GM21786 (cell line): ENCODE data around the gene SMC1B.
"Not testable (repeated sequence)": the region's sequence is repeated elsewhere in the genome, so short reads cannot be mapped to it uniquely, and the experiment has no call there.

Experiments
- ATAC-seq: cut with Tn5 transposase; IDR thresholded peaks from one replicate; pipeline ENCODE4 v1.9.1; 2021; ENCODE audit not compliant: unreplicated experiment

SMC1B gene

GRCh38 chr22:45351956-45352355, 61.4 kb downstream of the SMC1B start:
- no peak for ATAC-seq

GRCh38 chr22:45349916-45350315, 63.5 kb downstream of the SMC1B start:
- no peak for ATAC-seq

GRCh38 chr22:45344334-45344733, 69.1 kb downstream of the SMC1B start:
- ATAC-seq, result no peak

DNA sequence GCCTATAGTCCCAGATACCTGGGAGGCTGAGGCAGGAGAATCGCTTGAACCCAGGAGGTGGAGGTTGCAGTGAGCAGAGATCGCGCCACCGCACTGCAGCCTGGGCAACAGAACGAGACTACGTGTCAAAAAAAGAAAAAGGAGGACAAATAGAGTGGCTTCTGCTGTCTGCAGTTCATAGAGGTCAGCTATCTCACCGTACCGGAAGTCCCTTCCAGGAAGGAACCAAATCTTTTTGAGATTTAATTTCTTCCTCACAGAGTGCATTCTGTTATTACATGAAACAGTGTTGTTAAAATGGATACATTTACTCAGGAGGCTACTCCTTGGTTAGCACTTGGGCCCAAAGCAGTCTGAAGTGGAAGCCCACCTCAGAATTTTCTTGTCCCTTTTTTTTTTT, 70.3 kb downstream of the SMC1B start:
- no peak for ATAC-seq

GRCh38 chr22:45341498-45341897, 71.9 kb downstream of the SMC1B start:
- no peak for ATAC-seq

- ATAC-seq, result no peak
These were observed 73.1 kb downstream of the SMC1B start for GRCh38 chr22:45340323-45340722.

GRCh38 chr22:45338795-45339194, 74.6 kb downstream of the SMC1B start:
- ATAC-seq, result no peak

GRCh38 chr22:45337536-45337935, 75.9 kb downstream of the SMC1B start:
- no peak for ATAC-seq

- no peak for ATAC-seq
These were observed 76.4 kb downstream of the SMC1B start for GRCh38 chr22:45336971-45337431.

GRCh38 chr22:45335854-45336522, 77.4 kb downstream of the SMC1B start:
- no peak for ATAC-seq

DNA sequence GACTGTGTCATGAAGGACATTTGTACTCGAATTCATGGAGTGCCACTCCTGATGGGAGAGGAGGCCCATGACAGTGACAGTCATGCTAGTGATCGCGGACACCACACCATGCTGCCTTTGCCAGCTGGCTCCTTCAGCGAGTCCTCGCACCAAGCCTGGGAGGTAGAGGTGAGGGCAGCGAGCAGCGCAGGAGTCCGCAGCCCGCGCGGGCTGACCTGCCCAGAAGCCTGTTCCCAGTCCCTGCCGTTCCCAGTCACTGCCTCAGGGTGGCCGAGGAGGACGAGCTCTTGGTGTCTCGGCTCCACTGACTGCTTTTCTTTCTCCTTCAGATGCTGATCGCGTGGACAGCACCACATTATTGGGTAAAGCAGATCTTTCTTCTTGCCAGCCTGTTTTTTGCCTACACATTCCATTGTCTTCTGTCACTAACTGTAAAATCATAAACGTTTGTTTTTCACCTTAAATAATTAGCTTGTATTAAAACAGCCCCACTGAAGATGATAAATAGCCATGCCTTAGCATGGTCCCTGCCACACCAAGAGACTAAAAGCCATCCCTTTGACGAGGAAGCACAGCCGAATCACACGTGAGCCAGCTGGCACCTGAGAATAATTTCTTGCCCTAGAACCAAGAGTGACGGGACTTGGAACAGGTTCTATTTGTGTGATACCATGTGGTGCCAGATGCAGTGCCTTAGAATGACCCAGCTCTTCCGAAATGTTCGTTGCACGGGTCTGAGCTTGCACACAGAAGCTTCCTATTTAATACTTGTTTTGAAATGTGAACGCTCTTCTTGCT, 78.2 kb downstream of the SMC1B start:
- ATAC-seq, result no peak

- no peak for ATAC-seq
These were observed 78.9 kb downstream of the SMC1B start for GRCh38 chr22:45334528-45334927.

DNA sequence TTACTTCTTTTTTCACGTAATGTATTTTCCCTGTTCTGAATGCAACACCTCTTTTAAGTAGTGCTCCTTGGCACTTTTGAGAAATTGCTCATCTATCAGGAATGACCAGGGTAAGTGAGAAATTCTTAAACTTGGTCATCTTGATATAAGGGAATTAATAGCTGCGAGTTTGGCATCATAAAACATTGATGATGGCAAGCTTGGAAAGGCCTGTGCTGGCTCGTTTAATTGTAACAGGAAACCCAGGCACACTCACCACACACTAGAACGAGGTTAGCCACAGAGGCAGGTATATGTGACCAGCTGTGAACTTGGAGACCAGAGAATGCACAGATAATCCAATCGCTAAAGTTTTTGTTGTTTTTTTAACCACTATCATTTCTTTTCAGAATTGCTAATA, 79.3 kb downstream of the SMC1B start:
- ATAC-seq, result no peak

- no peak for ATAC-seq
These were observed 81.4 kb downstream of the SMC1B start for GRCh38 chr22:45332001-45332400.

- ATAC-seq, result no peak
These were observed 81.9 kb downstream of the SMC1B start for GRCh38 chr22:45331486-45331885.

- no peak for ATAC-seq
These were observed 82.9 kb downstream of the SMC1B start for GRCh38 chr22:45330548-45330947.

DNA sequence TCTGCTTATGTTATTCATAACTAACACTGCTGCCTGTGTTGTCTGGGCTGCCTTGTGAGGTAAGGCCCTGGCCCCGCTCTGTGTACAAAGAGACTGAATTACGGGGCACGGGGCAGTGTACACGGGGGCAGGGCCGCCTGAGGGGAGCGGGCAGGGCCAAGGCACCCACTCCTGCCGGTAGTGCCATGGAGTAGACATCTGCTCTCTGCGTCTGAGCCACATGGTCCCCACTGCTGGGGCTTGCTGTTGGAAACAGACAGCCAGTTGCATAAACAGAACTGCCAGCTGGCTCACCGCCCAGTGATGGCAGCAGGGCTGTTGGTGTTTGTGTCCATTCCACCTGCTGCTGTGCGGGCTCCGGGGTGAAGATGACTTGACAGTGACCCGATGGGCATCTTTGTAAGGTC, 83.9 kb downstream of the SMC1B start:
- ATAC-seq, result no peak

DNA sequence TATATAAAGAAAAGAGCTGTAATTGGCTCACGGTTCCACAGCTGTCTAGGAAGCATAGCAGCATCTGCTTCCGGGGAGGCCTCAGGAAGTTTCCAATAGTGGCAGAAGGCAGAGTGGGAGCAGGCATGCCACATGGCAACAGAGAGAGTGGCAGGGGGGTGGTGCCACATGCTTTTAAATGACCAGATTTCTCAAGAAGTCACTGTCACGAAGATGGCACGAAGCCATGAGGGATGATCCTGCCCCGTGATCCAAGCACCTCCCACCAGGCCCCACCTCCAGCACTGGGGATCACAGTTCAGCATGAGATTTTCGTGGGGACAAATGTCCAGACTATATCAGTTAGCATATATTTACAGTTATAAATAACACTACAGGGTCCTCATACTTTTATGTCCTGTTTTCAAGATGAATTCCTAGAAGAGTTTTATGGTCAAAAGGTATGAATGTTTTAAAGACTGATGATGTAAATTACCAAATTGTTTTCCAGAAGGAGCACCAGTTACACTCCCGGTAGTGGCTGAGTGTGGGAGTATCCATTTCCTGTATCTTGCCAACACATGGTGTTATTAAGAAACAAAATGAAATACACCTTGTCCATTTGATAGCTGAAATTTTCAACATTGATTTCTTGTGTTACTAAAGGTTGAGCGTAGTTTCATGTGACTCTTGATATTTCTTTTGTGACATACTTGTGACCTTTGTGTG, 84.4 kb downstream of the SMC1B start:
- ATAC-seq, result no peak

- not testable (repeated sequence) for ATAC-seq
These were observed 85.1 kb downstream of the SMC1B start for GRCh38 chr22:45328261-45328660.

GRCh38 chr22:45324311-45324711, 89.1 kb downstream of the SMC1B start:
- no peak for ATAC-seq

- ATAC-seq, result no peak
These were observed 89.7 kb downstream of the SMC1B start for GRCh38 chr22:45323695-45324094.
